Activated CD4-positive, CD25-positive, alpha-beta regulatory T cell treated with anti-CD3 and anti-CD28 coated beads, Interleukin-2, amount 50 U/mL, for 72 hours (primary cell): ENCODE results near the gene WBP2NL.
A peak's percentile ranks its signal among the peaks of the same experiment; 100 is the strongest.
"Not testable (repeated sequence)": the region's sequence is repeated elsewhere in the genome, so short reads cannot be mapped to it uniquely, and the experiment has no call there.

ENCODE experiments used
- DNase-seq: peaks from one replicate; pipeline ENCODE4 v3.0.0; 2021

Gene WBP2NL

GRCh38 chr22:42039271-42039670 lies 40.7 kb downstream of the WBP2NL start:
- DNase-seq: no peak

DNA sequence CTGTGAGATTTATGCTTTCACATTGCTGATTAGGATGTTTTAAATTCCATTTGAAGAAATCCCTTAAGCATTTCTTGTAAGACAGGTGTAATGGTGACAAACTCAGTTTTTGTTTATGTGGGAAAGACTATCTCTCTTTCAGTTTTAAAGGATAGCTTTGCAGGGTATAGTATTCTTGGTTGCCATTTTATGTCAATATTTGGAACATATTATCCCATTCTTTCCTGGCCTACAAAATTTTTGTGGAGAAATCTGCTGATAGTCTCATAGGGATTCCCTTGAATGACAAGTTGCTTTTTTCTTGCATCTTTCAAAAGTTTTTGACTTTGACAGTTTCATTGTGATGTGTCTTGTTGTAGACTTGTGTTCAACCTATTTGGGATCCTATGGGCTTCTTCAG lies 43.2 kb downstream of the WBP2NL start:
- DNase-seq: no peak

DNA sequence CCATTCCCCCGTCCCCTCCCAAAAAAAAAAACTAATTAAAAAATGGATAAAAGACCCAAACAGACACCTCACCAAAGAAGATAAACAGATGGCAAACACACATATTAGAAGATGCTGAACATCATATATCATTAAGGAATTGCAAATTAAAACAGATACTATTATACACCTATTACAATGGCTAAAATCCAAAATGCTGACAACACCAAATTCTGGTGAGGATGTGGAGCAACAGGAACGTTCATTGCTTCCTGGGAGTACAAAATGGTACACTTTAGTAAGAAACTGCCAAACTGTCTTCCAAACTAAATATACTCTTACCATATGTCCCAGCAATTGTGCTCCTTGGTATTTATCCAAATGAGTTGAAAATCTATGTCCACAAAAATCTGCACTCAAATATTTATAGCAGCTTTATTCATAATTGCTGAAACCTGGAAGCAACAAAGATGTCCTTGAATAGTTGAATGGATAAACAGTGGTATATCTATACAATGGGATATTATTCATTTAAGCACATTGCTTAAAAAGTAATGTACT lies 52.1 kb downstream of the WBP2NL start:
- no peak for DNase-seq

GRCh38 chr22:42052765-42053164 lies 54.2 kb downstream of the WBP2NL start:
- no peak for DNase-seq

GRCh38 chr22:42056757-42057511 lies 58.3 kb downstream of the WBP2NL start:
- DNase-seq: no peak

- no peak for DNase-seq
These were observed 61.9 kb downstream of the WBP2NL start for GRCh38 chr22:42060489-42060888.

- no peak for DNase-seq
These were observed 62.5 kb downstream of the WBP2NL start for GRCh38 chr22:42061041-42061440.

GRCh38 chr22:42062506-42063170 lies 64.0 kb downstream of the WBP2NL start:
- no peak for DNase-seq

GRCh38 chr22:42064629-42065028 lies 66.0 kb downstream of the WBP2NL start:
- no peak for DNase-seq

GRCh38 chr22:42065438-42066125 lies 67.0 kb downstream of the WBP2NL start:
- no peak for DNase-seq

- DNase-seq: no peak
These were observed 67.7 kb downstream of the WBP2NL start for GRCh38 chr22:42066126-42066761.

- DNase-seq: no peak
These were observed 68.3 kb downstream of the WBP2NL start for GRCh38 chr22:42066937-42067336.

DNA sequence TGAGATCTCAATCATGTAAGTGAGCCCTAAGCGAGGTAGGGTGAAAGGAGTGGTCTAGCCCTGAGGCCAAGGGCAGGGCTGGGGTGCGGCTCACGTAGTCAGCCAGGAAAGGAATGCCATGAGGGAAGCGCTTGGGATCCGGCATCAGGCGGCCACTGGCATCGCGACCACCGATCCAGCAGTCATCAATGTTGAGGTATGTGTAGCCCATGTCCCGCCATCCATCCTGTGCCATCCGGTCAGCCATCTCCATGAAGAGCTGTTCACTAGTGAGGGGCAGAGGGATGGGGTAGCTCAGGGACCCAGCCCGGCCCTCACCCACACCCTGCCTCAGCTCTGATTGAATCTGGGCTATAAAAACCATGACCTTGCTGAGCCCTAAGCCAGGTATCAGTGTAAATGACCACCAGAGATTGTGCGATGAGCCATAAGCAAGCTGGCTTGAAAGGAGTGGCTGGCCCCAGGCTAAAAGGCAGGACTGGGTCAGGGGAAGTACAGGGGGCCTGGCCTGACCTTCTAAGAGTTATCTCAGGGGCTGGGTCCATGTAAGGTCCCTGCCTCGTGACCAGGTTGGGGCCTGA lies 69.2 kb downstream of the WBP2NL start:
- no peak for DNase-seq

- no peak for DNase-seq
These were observed 69.7 kb downstream of the WBP2NL start for GRCh38 chr22:42068291-42068690.

DNA sequence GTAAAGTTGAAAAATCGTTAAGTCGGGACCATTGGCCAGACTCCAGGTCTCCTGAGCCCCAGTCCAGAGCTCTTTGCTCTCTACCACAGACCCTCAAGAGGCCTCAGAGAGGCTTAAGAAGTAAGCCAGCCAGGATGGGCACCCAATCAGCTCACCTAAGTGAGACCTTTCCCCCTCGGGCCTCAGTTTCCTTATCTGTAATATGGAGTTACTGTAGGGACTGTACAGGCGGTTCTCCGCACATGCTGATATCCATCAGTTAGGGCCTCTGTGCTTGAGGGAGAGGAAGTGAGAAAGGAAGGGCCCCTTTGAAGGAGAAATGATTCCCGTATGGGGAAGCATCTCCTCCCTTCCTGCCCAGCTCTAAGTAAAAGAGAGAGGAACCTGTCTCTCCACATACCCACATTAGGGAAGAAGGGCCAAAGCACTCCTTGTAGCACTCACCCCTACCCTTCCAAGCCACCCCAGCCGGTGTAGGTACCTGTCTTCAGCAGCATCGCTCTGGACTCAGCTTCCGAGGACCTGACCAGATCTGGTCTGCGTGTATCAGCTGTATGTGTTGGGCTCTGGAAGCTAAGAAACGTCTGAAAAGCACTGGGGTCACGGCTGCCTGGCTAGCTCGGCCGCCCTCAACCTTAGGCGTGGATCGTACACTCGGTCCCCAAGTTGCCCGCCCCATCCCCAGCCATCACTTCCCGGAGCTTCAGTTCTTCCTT lies 71.4 kb downstream of the WBP2NL start:
- no peak for DNase-seq

DNA sequence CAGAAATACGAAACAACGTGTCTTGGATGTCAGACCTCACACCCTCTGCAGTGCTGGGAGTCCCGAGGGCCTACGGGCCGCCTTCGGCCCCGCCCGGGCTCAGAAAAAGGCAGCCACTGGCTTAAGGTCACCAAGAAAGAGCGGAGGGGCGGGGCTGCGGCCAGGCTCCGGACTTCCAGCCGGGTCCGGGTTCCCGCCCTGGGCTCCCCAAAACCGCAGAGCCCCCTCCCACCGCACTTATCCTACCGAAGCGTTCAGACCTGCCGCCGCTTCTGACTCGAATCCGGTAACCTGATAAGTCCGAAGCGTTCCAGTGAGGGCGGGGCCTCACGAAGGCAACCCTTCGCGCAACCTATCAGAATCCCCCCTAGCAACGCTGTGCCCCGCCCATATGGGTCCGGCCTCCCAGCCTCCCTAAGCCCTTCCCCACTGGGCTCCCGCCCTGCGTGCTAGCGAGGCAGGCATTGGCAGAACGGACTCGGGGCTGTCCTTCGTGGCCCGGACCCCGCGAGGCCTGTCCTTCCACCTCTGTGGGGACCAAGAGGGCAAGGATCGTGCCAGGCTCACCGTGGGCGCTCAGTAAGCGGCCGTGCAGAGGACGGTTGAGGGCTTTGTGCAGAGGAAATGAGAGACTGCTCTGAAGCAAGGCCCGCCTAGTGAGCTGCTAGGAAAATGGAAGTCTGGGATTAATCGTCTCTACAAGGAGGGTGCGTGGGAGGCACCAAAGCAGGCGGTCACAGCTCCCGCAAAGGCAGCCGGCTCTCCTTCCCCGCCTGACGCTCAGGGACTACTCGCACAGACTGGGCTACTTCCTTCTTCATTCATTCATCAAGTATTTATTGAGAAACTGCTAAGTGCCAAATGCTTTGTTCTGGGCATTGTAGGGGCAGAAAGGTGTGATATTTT lies 72.2 kb downstream of the WBP2NL start, which contains the start of gene NAGA:
Gene NAGA, minus strand, starts transcription at position 296 of the 906 bp plus-strand sequence. CDS start 515 bp downstream, outside the sequence.
- peak; percentile 93 for DNase-seq

GRCh38 chr22:42071508-42071907 lies 72.9 kb downstream of the WBP2NL start:
- not testable (repeated sequence) for DNase-seq

DNA sequence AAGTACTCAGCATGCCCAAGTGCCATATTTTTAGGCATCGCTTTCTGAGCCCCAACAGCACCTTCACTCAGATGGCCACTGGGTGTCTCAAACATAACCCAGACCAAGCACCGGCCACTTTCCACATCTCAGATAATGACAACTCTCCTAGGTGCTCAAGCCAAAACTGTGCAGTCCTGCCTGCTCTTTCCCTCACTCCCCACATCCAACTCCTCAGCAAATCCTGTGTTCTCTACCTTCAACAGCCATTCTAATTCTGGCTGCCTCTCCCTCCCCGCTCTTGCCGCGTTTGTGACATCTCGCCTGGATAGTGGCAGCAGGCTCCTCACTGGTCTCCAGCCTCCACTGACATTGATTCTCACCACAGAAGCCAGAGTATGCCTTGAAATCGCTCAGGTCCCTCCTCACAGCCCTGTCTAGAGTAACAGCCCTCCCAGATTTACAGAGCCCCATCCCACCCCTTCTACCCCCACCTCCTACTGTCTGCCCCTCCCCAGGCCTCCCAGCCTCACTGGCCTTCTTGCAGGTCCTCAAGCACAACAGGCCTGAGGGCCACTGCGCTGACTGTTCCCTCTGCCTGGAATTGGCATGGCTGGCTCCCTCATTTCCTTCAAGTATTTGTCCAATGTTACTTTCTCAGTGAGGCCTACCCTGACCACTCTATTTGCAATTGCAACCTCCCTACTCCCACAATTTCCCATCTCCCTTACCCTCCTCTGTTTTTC lies 74.2 kb downstream of the WBP2NL start:
- no peak for DNase-seq

DNA sequence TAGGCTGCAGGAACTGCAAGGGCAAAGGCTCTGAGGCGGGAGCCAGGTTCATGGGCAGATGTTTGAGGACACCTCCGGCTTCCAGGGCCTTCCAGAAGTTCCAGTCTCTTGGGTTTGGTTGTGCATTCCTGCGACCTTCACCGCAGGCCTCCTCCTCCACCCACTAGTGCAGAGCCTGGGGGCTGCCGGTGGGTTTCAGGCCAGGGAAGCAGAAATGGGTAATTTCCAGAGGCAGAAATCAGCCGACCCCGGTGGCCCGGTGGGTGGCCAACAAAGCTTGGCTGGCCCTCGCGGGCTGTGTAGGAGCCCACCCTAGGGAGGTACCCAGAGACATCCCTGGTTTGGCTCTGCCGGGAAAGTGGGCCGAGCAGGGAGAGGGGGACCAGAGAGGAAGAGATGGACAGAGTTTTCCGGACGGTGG lies 75.0 kb downstream of the WBP2NL start:
- DNase-seq: no peak
